HFF-Myc (cell line): Measurements from ENCODE around the gene HERPUD2.
"Not testable (repeated sequence)": the region's sequence is repeated elsewhere in the genome, so short reads cannot be mapped to it uniquely, and the experiment has no call there.

ENCODE experiments used
- DNase-seq: peaks from one replicate; pipeline ENCODE4 v3.0.0-alpha.2; 2011; ENCODE audit warnings: low read depth; ENCODE audit errors: extremely low read depth
- H3K4me3 ChIP-seq: replicated peaks from 2 replicates; pipeline ENCODE4 v1.5.1; 2011; ENCODE audit warnings: low read depth, mild to moderate bottlenecking, control low read depth, low read length
- TF ChIP-seq, protein P1 (sequence below): IDR thresholded peaks from 2 replicates; pipeline ENCODE4 v1.5.1; 2012; ENCODE audit warnings: mild to moderate bottlenecking, low read depth, low read length, control low read depth; ENCODE audit errors: missing control alignments

HERPUD2 gene

DNA sequence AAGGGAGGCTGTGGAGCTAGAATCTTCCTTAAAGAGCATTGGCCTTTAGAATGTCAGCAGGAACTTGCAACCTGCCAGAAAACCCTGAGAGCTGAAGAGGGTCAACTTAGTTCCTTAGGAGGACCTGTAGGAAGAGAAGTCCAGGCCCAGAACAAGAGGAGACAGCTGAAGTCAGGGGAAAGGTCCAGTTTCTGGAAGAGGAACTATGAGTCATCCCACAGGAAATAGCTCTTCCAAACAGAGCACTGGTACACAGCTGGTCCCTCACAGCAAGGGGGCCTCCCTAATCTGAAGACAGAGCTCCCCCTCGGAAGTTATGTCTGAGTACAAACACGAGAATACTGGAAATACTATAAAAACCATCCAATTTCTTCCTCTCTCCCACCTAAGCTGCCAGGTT lies 98.9 kb downstream of the HERPUD2 start:
- no peak overlapping the region for H3K4me3 ChIP-seq
- TF ChIP-seq, protein P1, sequence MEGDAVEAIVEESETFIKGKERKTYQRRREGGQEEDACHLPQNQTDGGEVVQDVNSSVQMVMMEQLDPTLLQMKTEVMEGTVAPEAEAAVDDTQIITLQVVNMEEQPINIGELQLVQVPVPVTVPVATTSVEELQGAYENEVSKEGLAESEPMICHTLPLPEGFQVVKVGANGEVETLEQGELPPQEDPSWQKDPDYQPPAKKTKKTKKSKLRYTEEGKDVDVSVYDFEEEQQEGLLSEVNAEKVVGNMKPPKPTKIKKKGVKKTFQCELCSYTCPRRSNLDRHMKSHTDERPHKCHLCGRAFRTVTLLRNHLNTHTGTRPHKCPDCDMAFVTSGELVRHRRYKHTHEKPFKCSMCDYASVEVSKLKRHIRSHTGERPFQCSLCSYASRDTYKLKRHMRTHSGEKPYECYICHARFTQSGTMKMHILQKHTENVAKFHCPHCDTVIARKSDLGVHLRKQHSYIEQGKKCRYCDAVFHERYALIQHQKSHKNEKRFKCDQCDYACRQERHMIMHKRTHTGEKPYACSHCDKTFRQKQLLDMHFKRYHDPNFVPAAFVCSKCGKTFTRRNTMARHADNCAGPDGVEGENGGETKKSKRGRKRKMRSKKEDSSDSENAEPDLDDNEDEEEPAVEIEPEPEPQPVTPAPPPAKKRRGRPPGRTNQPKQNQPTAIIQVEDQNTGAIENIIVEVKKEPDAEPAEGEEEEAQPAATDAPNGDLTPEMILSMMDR: no peak
- DNase-seq: peak; percentile 31

GRCh38 chr7:35593899-35594298 lies 101.0 kb downstream of the HERPUD2 start:
- H3K4me3 ChIP-seq: no peak overlapping the region
- DNase-seq: no peak
- TF ChIP-seq, protein P1: peak; percentile 65

- DNase-seq: no peak
- no peak overlapping the region for H3K4me3 ChIP-seq
- TF ChIP-seq, protein P1: no peak
Observed at GRCh38 chr7:35588647-35589046, 106.3 kb downstream of the HERPUD2 start.

GRCh38 chr7:35584990-35585389 lies 109.9 kb downstream of the HERPUD2 start:
- H3K4me3 ChIP-seq: no peak overlapping the region
- no peak for DNase-seq
- TF ChIP-seq, protein P1: no peak

- DNase-seq, H3K4me3 ChIP-seq: not testable (repeated sequence)
Observed at GRCh38 chr7:35584533-35584932, 110.4 kb downstream of the HERPUD2 start.
